ENCODE results near the gene PAIP2B.

The PAIP2B gene

DNA sequence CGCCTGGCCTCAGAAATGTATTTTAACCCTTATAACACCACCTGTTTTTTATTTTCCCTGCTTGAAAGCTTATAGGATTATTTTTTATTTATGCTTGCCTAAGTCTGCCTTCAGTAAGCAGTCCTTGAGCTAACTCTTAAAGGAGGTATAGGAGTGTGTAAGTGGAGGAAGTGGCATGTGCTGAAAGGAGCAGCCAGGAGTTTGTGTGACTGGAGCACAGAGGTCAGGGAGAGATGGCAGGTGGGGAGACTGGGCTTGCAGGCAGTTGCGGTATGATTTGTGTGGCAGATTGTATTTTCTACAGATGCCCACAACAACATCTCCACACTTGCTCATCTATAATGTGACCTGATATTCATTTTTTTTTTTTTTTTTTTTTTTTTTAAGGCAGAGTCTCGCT lies 27.2 kb upstream of the PAIP2B start:
- no peaks in the 10 kb centered on the region for H3K36me3 ChIP-seq (ENCODE audit: insufficient read depth, insufficient read length, low read length)
- no peaks in the 10 kb centered on the region for H3K27me3 ChIP-seq (ENCODE audit: insufficient read depth, insufficient read length)
- no peak for DNase-seq (ENCODE audit: low read depth, low spot score)
- H3K9me3 ChIP-seq (ENCODE audit: insufficient read depth, low read length), result no peaks in the 10 kb centered on the region
- H3K9ac ChIP-seq (ENCODE audit: insufficient read length, low read depth), result no peak overlapping the region
- no peaks in the 10 kb centered on the region for H3K4me1 ChIP-seq (ENCODE audit: insufficient read depth, insufficient read length)
- TF ChIP-seq ZNF274 (IDR thresholded peaks at IDR 0.05; ENCODE audit: low read depth, low read length) (no peak), YY1 (IDR thresholded peaks at IDR 0.05; ENCODE audit: insufficient read depth, insufficient read length) (no peak), SUZ12 (IDR thresholded peaks at IDR 0.05; ENCODE audit: extremely low read depth, insufficient read depth, insufficient read length) (no peak)
- H3K4me3 ChIP-seq (ENCODE audit: insufficient read length, low read depth), result no peak overlapping the region

DNA sequence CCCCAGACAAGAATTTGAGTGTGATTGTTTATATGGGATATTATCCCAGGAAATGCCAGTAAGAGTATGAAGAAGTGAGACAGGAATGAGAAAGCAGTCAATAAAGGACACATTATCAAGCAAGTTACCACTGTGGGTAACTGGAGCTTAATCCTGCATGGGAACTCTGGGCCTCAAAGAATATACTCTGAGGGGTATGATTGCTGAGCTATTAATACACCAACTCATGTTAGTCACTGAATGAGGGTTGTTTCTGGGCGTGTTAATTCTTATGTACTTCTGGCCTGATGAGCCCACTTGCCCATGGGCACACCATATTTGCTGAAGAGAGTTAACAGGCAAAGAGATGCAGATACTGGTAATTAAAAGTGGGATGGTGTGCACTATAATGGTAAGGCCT lies 26.6 kb upstream of the PAIP2B start:
- no peak overlapping the region for H3K9ac ChIP-seq (ENCODE audit: insufficient read length, low read depth)
- no peaks in the 10 kb centered on the region for H3K36me3 ChIP-seq (ENCODE audit: insufficient read depth, insufficient read length, low read length)
- no peaks in the 10 kb centered on the region for H3K9me3 ChIP-seq (ENCODE audit: insufficient read depth, low read length)
- H3K4me3 ChIP-seq (ENCODE audit: insufficient read length, low read depth), result no peak overlapping the region
- TF ChIP-seq YY1 (IDR thresholded peaks at IDR 0.05; ENCODE audit: insufficient read depth, insufficient read length) (no peak), SUZ12 (IDR thresholded peaks at IDR 0.05; ENCODE audit: extremely low read depth, insufficient read depth, insufficient read length) (no peak)
- H3K27me3 ChIP-seq (ENCODE audit: insufficient read depth, insufficient read length), result no peaks in the 10 kb centered on the region
- H3K4me1 ChIP-seq (ENCODE audit: insufficient read depth, insufficient read length), result no peaks in the 10 kb centered on the region
- no peak for DNase-seq (ENCODE audit: low read depth, low spot score)

DNA sequence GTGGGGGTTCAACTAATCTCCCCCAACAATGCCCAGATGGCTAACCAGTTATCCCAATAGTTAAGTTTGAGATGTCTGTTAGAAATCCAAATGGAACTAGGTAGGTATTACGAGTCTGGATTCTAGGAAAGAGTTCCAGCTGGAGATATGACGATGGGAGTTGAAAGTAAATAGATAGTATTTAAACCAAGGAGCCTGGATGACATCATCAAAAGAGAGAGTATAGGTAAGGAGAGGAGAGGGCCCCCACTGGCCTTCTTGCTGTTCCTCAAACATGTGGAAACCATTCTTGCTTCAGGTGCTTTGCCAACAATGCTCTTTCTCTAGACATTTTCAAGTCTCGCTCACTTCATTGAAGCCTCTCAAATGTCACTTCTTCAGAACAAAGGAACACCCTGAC lies 26.0 kb upstream of the PAIP2B start:
- no peak for DNase-seq (ENCODE audit: low read depth, low spot score)
- Histone ChIP-seq H3K9ac (ENCODE audit: insufficient read length, low read depth) (no peak overlapping the region), H3K27me3 (ENCODE audit: insufficient read depth, insufficient read length) (no peaks in the 10 kb centered on the region), H3K4me3 (ENCODE audit: insufficient read length, low read depth) (no peak overlapping the region), H3K9me3 (ENCODE audit: insufficient read depth, low read length) (no peaks in the 10 kb centered on the region), H3K36me3 (ENCODE audit: insufficient read depth, insufficient read length, low read length) (no peaks in the 10 kb centered on the region), H3K4me1 (ENCODE audit: insufficient read depth, insufficient read length) (no peaks in the 10 kb centered on the region)
- no peak for TF ChIP-seq ZNF274 (IDR thresholded peaks at IDR 0.05; ENCODE audit: low read depth, low read length)

DNA sequence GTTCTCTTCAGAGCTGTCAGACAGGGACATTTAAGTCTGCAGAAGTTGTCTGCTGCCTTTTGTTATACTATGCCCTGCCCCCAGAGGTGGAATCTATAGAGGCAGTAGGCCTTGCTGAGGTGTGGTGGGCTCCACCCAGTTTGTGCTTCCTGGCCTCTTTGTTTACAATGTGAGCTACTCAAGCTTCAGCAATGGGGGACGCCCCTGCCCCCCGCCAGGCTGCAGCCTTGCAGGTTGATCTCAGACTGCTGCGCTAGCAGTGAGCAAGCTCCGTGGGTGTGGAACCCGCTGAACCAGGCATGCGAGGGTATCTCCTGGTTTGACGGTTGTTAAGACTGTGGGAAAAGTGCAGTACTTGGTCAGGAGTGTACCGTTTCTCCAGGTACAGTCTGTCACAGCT lies 24.0 kb upstream of the PAIP2B start:
- no peaks in the 10 kb centered on the region for H3K9me3 ChIP-seq (ENCODE audit: insufficient read depth, low read length)
- H3K4me3 ChIP-seq (ENCODE audit: insufficient read length, low read depth), result no peak overlapping the region
- no peaks in the 10 kb centered on the region for H3K36me3 ChIP-seq (ENCODE audit: insufficient read depth, insufficient read length, low read length)
- H3K27me3 ChIP-seq (ENCODE audit: insufficient read depth, insufficient read length), result no peaks in the 10 kb centered on the region
- no peaks in the 10 kb centered on the region for H3K4me1 ChIP-seq (ENCODE audit: insufficient read depth, insufficient read length)
- H3K9ac ChIP-seq (ENCODE audit: insufficient read length, low read depth), result no peak overlapping the region
- peak; percentile 69 for DNase-seq (ENCODE audit: low read depth, low spot score)
- no peak for TF ChIP-seq SUZ12 (IDR thresholded peaks at IDR 0.05; ENCODE audit: extremely low read depth, insufficient read depth, insufficient read length)
- TF ChIP-seq YY1 (IDR thresholded peaks at IDR 0.05; ENCODE audit: insufficient read depth, insufficient read length), result no peak
- no peak for TF ChIP-seq ZNF274 (IDR thresholded peaks at IDR 0.05; ENCODE audit: low read depth, low read length)

DNA sequence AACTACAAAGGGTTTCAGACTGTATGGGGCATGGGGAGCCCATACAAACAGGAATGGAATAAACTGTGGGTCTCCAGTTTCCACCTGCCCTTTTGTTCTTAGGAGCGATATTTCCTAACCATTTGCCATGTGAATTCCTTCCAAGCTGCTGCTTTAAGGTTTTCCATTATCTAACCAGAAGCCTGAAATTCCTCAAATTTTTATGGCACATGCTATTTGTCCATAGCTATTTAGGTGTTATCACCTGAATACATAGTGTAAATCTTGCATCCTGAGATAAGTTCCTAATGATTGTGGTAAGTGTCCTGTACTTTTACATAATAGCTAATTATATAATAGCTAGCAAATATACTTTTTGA lies 17.4 kb upstream of the PAIP2B start:
- no peak overlapping the region for H3K4me3 ChIP-seq (ENCODE audit: insufficient read length, low read depth)
- TF ChIP-seq SUZ12 (IDR thresholded peaks at IDR 0.05; ENCODE audit: extremely low read depth, insufficient read depth, insufficient read length) (no peak), ZNF274 (IDR thresholded peaks at IDR 0.05; ENCODE audit: low read depth, low read length) (no peak)
- H3K4me1 ChIP-seq (ENCODE audit: insufficient read depth, insufficient read length), result no peaks in the 10 kb centered on the region
- DNase-seq (ENCODE audit: low read depth, low spot score), result no peak
- H3K27me3 ChIP-seq (ENCODE audit: insufficient read depth, insufficient read length), result no peaks in the 10 kb centered on the region
- H3K9me3 ChIP-seq (ENCODE audit: insufficient read depth, low read length), result no peaks in the 10 kb centered on the region
- no peak overlapping the region for H3K9ac ChIP-seq (ENCODE audit: insufficient read length, low read depth)
- H3K36me3 ChIP-seq (ENCODE audit: insufficient read depth, insufficient read length, low read length), result no peaks in the 10 kb centered on the region

DNA sequence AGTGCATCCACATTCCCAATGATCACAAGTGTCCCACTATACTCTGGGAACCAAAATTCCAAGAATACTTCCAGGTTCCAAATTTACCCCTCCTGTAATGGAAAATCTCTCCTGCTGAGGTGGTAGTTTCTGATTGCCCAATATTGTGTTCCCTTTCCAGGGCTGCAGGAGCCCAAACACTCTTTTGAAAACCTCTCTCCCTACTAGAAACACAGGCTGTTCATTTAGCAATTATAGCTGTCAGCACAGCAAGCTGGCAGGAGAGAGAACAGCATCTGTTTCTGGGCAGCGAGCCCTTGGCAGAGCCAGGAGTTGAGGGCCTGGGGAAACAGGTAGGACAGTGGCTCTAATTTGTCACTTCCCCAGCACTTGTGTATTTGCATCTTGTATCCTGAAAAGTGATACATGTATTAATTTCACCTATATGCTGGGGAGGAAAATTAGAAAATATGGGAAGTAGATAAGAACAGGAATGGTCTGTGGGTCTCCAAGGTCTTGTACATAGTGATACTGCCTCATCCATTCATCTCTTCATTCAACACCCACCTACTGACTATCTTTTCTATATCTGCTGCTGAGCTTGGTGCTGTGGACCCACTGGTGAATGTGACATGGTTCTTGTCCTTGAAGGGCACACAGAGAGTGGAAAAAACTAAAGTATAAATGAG lies 16.9 kb upstream of the PAIP2B start:
- no peak for DNase-seq (ENCODE audit: low read depth, low spot score)

DNA sequence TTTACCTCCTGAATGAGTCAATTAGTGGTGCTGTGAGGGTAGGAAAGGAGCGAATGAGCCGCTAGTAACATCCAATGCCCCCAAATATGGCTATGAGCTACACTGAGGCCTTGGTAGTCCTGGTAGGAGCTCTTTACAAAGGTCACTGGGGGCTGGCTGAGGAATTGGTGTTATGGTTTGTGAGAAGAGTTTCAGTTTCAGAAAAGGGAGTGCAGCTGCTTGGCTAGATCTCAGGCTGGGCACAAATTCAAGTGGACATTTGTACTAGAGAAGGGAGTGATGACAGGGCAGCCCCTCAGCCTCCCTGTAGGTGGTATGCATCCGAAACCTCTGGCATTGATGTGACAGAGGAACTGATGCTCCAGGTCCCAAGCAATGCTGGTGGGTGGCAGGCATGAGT lies 13.9 kb upstream of the PAIP2B start:
- TF ChIP-seq YY1 (IDR thresholded peaks at IDR 0.05; ENCODE audit: insufficient read depth, insufficient read length), result no peak
- TF ChIP-seq SUZ12 (IDR thresholded peaks at IDR 0.05; ENCODE audit: extremely low read depth, insufficient read depth, insufficient read length), result no peak
- TF ChIP-seq ZNF274 (IDR thresholded peaks at IDR 0.05; ENCODE audit: low read depth, low read length), result no peak
- DNase-seq (ENCODE audit: low read depth, low spot score), result no peak
- no peak overlapping the region for H3K9ac ChIP-seq (ENCODE audit: insufficient read length, low read depth)
- no peak overlapping the region for H3K4me3 ChIP-seq (ENCODE audit: insufficient read length, low read depth)
- no peaks in the 10 kb centered on the region for H3K27me3 ChIP-seq (ENCODE audit: insufficient read depth, insufficient read length)
- H3K4me1 ChIP-seq (ENCODE audit: insufficient read depth, insufficient read length), result peaks cover 1% of the 10 kb centered on the region
- no peaks in the 10 kb centered on the region for H3K36me3 ChIP-seq (ENCODE audit: insufficient read depth, insufficient read length, low read length)
- H3K9me3 ChIP-seq (ENCODE audit: insufficient read depth, low read length), result no peaks in the 10 kb centered on the region

More for the DNA sequence above, 16.9 kb upstream of the PAIP2B start:
- no peaks in the 10 kb centered on the region for H3K36me3 ChIP-seq (ENCODE audit: insufficient read depth, insufficient read length, low read length)
- no peak overlapping the region for H3K4me3 ChIP-seq (ENCODE audit: insufficient read length, low read depth)
- H3K9me3 ChIP-seq (ENCODE audit: insufficient read depth, low read length), result no peaks in the 10 kb centered on the region
- H3K27me3 ChIP-seq (ENCODE audit: insufficient read depth, insufficient read length), result no peaks in the 10 kb centered on the region
- H3K4me1 ChIP-seq (ENCODE audit: insufficient read depth, insufficient read length), result no peaks in the 10 kb centered on the region
- H3K9ac ChIP-seq (ENCODE audit: insufficient read length, low read depth), result no peak overlapping the region
- no peak for TF ChIP-seq YY1 (IDR thresholded peaks at IDR 0.05; ENCODE audit: insufficient read depth, insufficient read length)
- no peak for TF ChIP-seq ZNF274 (IDR thresholded peaks at IDR 0.05; ENCODE audit: low read depth, low read length)
- TF ChIP-seq SUZ12 (IDR thresholded peaks at IDR 0.05; ENCODE audit: extremely low read depth, insufficient read depth, insufficient read length), result no peak

DNA sequence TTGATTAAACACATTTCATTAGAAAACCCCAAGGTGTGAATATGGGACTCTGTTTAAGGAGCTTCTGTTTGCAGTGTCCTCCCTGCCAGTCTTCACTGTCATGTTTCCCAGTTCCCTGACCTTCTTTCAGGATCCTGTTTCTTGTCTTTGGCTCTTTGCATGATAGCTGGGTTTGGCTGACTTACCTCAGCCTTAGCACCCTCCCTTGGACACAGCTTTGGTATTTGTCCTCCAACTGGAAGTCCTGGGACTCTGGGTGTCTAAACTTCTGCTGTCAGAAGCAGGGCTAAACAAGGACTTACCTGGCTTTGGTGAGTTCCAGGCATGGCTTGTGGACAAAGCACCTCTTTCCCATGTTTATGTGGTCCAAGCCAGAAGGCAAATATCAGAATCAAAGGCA lies 11.2 kb upstream of the PAIP2B start:
- H3K27me3 ChIP-seq (ENCODE audit: insufficient read depth, insufficient read length), result no peaks in the 10 kb centered on the region
- DNase-seq (ENCODE audit: low read depth, low spot score), result no peak
- H3K36me3 ChIP-seq (ENCODE audit: insufficient read depth, insufficient read length, low read length), result no peaks in the 10 kb centered on the region
- H3K4me1 ChIP-seq (ENCODE audit: insufficient read depth, insufficient read length), result peaks cover 2% of the 10 kb centered on the region
- H3K9me3 ChIP-seq (ENCODE audit: insufficient read depth, low read length), result peaks cover 16% of the 10 kb centered on the region
- TF ChIP-seq ZNF274 (IDR thresholded peaks at IDR 0.05; ENCODE audit: low read depth, low read length) (no peak), SUZ12 (IDR thresholded peaks at IDR 0.05; ENCODE audit: extremely low read depth, insufficient read depth, insufficient read length) (no peak), YY1 (IDR thresholded peaks at IDR 0.05; ENCODE audit: insufficient read depth, insufficient read length) (no peak)
- no peak overlapping the region for H3K9ac ChIP-seq (ENCODE audit: insufficient read length, low read depth)
- H3K4me3 ChIP-seq (ENCODE audit: insufficient read length, low read depth), result no peak overlapping the region
